GM11168 (cell line): ENCODE results near the gene TAOK3.

Source experiments
- in situ Hi-C: fragments of 300-500 bp; cut with MboI; formaldehyde crosslinking; loops from one replicate; pipeline ENCODE4 v1.12.0; 2022; ENCODE audit warnings: low sequenced_read_pairs; ENCODE audit not compliant: unreplicated experiment

TAOK3 gene

DNA sequence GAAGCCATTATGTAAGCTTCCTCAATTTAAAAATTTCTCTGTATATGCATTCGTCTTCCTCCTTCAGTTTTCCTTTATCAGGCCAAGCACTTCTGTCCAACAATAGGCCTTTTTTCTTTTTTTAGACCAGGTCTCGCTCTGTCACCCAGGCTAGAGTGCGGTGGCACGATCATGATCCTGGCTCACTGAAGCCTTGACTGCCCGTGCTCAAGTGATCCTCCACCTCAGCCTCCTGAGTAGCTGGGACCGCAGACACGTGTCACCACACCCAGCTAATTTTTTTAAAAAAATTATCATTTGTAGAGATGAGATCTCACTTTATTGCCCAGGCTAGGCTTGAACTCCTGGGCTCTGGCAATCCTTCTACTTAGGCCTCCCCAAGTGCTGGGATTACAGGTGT, 25.8 kb downstream of the TAOK3 start:
- in situ Hi-C loops: no loop called here

DNA sequence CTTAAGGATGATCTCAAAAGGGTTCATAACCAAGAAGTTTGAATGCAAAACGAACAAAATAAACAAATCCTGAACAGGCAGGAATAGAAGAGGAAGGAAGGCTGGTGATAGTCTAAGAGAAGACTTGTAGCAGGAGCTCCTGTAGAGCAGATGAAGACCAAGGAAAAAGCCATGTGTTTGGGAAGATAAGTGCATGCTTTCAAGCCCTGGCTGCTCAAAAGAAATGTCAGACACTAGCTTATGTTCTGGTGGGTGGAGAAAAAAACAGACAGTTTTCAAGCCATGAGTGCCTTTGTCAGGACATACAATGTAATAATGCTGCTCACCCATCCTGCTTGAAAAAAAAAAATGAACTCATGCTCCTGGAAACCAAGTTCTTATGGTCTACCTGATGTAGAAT, 27.4 kb downstream of the TAOK3 start:
- in situ Hi-C loops: no loop called here

DNA sequence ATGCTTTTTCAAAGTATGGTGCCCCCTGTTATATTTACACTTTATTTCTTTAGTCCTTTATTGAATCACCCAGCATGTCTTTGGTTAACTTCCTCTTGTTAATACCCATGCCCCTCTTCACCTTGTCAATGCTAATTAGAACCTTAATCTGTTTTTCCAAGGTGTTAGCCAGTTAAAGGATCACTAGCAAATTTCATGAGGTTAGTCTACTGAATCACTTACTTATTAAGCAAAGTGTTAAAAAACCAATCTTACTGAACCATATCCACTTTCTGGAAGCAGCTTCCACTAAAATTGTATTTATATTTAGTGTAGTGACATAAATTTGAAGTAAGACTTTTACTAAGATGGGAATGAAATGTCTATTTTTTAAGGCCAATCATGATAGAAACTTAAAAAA, 27.9 kb downstream of the TAOK3 start:
- in situ Hi-C loops: no loop called here

DNA sequence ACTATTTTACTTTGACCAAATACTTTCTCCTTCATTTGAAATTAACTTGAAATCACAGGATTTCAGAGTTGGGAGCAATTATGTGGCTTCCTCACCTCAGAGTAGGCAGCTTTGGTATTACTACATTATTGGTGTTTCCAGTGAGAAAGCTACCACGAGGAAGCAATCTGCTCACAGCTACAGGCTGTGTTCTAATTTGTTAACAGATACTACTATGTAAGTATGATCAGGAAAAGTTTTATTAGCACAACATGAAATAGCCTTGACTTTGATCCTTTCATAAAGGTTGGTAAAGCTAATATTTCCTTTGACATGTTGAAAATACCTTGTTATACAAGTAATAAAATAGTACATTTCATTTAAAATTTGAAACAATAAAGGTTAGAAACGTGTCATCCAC, 30.6 kb downstream of the TAOK3 start:
- in situ Hi-C loops: no loop called here

DNA sequence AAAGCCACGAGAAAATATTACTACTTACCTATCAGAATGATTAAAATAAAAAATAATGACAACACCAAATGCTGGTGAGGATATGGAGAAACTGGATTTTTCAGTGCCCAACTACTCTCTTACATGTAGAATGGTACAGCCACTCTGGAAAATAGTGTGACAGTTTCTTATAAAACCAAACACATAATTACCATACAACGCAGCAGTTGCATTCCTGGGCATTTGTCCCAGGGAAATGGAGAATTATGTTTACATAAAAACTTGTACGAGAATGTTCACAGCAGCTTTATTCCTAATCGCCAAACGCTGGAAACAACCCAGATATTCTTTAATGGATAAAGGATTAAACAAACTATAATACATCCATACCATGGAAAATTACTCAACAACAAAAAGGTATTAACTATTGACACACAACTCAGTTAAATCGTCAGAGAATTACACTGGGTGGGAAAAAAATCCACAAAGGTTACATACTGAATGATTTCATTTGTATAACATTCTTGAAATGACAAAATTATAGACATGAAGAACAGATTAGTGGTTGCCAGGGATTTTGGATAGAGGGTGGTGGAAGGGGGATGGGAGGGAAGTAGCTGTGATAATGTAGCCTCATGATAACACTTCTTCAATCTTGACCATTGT, 35.4 kb downstream of the TAOK3 start:
- in situ Hi-C loops: no loop called here

DNA sequence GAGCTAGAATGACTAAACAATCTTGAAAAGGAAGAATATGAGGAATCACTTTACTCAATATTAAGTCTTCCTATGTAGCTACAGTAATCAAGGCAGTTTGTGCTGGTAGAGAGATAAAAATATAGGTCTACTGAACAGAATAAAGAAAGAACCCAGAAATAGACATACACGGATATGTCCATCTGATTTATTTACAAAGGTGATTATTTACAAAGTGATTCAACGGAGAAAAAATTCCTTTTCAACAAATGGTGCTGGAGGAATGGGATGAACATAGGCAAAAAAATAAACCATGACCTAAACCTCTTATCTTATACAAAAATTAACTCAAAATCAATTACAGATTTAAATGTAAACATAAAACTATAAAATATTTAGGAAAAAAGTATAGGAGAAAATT, 36.6 kb downstream of the TAOK3 start:
- in situ Hi-C loops: no loop called here

DNA sequence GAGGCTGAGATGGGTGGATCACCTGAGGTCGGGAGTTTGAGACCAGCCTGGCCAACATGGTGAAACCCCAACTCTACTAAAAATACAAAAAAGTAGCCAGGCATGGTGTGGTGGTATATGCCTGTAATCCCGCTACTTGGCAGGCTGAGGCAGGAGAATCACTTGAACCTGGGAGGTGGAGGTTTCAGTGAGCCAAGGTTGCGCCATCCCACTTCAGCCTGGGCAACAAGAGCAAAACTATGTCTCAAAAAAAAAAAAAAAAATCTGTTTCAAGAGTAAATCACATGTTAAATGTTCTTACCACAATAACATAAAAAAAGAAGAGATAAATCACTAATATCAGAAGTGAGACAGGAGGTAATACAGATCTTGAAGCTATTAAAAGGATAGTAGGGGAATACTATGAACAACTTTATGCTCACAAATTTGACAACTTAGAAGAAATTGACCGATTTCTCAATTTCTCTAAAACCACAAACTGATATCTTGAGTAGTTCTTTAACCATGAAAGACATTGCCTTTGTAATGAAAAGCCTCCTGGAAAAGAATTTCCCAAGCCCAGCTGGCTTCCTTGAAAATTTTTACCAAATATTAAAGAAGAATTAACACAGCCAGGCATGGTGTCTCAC, 37.7 kb downstream of the TAOK3 start:
- in situ Hi-C loops: no loop called here

DNA sequence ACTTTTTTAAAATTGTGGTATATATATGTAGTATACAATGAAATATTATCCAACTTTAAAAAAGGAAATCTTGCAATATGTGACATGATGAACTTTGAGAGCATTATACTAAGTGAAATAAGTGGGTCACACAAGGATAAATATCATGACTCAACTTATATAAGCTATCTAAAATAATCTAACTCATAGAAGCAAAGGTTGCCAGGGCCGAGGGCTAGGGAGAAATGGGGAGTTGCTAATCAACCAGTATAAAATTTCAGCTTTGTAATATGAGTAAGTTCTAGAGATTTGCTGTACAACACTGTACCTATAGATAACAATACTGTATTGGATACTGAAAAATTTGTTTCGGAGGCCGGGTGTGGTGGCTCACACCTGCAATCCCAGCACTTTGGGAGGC, 38.5 kb downstream of the TAOK3 start:
- in situ Hi-C loops: no loop called here

DNA sequence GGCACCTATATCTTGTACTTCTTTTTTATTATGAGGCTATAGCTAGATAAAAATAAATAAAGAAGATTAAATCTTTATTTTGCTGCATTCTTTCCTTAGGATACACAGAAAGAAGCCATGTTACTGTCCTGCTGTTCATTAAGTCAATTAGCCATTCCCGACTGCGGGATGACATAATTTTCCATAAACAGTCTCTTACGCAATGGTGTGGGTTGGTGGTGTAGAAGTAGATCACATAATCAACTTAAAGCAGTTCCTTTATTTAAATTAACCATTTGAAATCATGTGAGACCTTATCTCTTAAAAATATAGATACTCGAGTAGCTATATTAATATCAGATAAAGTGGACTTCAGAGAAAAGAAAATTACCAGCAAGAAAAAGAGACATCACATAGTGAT, 40.2 kb downstream of the TAOK3 start:
- in situ Hi-C loops: no loop called here

DNA sequence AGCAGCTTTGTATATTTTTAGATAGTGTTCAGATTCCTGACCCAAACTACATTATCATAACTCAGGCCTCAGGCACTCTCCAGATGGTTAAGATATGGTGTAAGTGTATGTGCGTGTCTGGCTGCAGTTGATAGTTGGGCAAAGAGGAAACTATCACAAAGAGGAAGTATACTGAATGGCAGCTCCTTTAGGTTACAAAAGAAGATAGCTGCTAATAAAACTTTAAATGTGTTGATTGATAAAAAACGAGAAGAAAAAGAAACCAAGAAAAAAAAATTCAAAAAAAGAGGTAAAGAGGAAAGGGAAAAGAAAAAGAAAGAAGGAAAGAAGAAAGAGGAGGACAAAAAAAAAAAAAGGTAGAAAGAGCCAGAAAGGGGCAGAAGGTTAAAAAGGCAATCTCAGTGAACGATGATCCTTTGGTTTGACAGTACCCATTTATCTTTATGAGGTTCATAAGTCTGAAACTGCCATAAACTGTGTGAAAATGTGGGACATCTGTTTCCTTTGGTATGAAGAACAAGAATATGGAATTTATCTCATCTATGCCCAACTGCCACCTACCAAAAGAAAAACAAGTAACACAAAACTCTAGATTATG, 42.2 kb downstream of the TAOK3 start:
- in situ Hi-C loops: no loop called here

DNA sequence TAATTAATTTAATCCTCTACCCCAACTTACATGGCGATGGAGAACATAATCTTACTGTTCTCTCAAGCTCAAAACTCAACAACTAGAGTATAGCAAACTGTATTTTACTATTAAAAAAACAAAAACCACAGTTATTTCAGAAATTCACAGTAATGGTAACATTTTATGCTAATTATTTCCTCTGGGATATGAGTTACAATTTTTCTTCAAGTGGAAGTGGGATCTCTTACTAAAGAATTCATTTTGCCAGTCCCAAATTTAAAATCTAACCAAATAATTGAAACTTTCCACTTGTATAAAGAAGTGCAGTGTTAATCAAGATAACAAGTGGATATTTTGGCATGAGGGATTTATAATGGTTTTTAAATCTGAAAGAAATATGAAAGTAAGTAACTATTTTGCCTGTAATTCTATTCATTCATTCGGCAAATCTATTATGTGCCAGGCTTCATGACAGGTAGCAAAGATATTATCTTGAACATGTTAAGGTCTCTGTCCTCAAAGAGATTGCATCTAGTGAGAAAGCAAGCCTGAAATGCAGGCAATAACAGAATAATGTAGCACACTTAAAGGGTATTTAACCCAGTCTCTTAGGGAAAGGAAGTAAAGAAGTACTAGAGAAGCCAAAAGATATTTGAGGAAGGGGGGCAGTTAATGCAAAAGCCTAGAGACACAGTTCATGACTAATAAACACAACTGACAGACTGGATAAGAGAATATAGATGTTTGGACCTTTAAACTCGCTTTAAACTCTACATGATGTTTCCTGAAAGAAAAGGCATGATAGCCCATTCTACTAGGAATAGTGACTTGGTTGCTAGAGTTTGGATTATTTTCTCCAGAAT, 44.0 kb downstream of the TAOK3 start:
- in situ Hi-C loops: no loop called here

DNA sequence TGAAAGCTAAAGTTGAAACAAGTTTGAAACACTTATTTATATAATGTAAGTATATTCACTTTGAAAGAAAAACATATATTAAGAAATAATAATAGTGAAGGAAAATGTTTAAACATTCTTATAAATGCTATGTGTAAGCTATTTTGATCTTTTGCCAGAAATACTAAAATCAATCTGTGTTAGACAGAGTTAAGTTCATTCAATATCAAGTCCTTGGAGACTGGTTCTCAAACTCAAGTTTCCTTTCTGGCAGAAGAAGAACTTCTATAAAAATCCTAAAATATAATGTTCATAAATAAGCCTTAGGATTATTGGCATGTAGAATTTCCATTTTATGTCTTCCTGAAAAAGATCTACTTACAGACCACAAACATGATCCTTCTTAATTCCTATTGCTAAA, 45.3 kb downstream of the TAOK3 start:
- in situ Hi-C loops: no loop called here

DNA sequence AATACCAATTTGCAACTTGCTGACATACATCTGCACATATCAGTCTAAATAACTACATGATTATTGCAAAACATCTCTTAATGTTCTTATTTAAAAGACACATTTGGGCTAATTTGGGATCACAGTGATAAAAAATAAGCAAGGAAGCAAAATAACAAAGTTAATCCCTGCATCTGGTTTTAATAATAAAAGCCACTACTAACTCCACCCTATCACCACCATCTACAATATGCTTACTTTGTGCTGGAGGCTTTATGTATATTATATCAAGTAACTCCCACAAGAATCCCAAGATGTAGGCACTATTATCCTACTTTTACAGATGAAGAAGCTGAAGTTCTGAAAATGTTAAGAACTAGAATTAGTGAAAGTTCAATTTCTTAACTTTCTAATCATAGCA, 45.7 kb downstream of the TAOK3 start:
- in situ Hi-C loops: no loop called here

DNA sequence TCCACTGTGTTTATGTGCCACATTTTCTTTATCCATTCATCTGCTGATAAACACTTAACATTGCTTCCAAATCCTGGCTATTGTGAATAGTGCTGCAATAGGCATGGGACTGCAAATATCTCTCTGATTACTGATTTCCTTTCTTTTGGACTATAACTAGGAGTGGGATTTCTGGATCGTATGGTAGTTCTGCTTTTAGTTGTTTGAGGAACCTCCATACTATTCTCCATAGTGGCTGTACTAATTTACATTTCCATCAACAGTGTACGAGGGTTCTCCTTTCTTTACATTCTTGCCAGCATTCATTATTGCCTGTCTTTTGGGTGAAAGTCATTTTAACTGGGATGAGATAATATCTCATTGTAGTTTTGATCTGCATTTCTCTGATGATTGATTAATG, 47.6 kb downstream of the TAOK3 start:
- in situ Hi-C loops: no loop called here

DNA sequence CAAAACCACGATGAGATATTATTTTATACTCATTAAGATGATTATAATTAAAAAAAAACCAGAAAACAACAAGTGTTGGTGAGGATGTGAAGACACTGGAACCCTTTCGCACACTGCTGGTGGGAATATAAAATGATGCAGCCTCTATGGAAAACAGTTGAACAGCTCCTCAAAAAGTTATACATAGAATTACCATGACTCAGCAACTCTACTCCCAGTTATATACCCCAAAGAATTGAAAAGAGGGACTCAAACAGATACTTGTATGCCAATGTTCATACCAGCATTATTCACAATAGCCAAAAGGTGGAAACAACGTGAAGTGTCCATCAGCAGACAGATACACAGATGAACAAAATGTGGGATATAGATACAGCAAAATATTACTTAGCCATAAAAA, 53.1 kb downstream of the TAOK3 start:
- in situ Hi-C loops: no loop called here

DNA sequence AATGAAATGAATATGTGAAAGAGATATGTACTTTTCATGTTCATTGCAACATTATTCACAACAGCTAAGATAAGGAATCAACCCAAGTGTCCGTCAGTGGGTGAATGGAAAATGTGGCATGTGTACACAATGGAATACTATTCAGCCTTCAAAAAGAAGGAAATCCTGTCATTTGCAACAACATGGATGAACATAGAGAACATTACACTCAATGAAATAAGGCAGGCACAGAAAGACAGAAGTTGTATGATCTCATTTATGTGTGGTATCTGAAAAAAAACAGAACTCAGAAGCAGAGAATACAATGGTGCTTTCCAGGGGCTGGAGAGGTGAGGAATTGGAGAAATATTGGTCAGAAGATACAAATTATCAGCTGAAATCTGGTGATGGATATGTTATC, 54.0 kb downstream of the TAOK3 start:
- in situ Hi-C loops: no loop called here

DNA sequence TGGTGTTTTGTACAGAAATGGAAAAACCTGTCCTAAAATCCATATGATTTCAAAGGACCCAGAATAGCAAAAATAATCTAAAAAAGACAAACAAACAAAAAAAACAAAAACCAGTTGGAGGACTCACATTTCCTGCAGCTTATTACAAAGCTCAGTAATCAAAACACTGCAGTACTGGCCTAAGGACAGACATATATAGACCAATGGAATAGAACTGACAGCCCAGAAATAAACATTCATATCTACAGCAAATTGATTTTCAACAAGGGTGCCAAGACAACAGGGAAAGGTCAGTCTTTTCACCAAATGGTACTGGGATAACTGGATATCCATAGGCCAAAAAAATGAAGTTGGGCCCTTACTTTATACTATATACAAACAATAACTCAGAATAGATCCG, 55.0 kb downstream of the TAOK3 start:
- in situ Hi-C loops: no loop called here

DNA sequence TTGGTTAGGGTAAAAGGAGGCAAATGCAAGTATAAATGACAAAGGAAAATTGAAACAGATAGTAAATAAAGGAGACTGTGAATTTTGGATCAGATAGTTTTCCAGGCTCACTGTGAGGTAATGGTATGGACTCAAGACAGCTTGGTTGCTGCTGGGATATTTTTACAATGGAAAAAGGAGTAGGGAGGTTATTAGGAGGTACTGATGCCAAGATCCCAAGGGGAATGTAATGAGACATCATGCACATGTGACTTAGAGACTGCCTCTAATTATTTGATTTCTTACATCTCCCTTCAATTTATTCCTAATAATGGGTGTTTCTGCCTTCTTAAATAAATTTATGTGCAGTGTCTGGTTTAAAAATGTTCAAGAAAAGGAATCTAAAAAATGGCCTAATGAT, 56.9 kb downstream of the TAOK3 start:
- in situ Hi-C loops: no loop called here

DNA sequence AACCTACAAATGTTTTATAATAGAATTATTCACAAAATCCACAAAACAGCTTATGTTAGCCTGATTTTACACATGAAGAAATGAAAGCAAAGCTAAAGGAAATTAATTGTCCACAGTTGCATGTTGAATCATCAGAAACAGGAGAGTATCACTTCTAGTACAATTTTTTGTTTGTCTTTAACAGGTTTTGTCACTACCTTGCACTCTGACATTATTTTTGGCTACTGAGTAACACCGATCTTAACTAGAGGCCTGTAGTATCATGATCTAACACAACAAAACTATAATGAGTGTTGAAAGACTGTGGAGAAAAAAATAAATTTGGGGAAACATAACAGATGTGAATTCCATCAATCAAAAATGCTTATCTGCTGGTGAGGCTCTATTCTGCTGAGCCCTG, 60.1 kb downstream of the TAOK3 start:
- in situ Hi-C loops: no loop called here

DNA sequence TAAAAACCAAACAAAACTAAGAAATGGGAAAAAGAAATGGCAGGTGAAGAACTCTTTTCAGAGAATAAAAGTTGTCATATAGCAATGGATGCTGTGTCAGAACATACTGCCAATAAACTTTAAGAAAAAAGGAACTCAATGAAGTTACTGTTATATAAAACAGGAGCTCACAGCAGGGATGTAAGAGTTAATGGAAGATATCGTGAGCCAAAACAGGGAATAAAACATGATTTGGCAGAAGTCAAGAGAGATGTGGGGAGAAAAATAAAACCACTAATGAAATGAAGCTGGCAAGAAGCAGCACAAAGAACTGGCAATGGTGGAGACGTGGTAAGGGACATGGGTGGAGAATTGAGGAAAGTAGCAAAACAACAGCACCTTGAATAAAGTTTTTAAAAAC, 61.0 kb downstream of the TAOK3 start:
- in situ Hi-C loops: no loop called here

DNA sequence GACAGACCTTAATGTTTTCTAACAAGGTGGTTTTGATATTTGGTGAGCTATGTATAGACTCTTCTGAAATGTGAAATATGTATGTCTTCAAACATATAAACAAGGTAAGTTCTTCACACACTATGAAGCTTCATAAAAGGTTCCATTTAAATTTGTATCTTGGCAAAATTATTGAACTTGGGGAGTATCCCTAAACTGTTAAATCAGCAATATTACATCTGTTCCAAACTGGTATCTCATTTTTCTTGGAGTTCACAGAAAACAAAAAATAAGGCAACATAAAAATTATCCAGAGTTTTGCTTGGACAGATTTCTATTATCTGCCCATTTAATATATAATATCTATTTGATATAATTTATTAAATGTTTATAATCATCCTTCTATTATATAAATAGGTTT, 62.4 kb downstream of the TAOK3 start:
- in situ Hi-C loops: no loop called here
